ENCODE measurements around the gene OR8B8.
A peak's percentile ranks its signal among the peaks of the same experiment; 100 is the strongest.
"Not testable (repeated sequence)": the region's sequence is repeated elsewhere in the genome, so short reads cannot be mapped to it uniquely, and the experiment has no call there.

OR8B8 gene

GRCh38 chr11:124415356-124415923 is 30.1 kb downstream of the OR8B8 start:
- no peak for DNase-seq (ENCODE audit: low spot score)
- Mint-ChIP-seq H3K4me3 (no peak overlapping the region), H3K27ac (no peak overlapping the region), H3K4me1 (ENCODE audit: low read depth) (no peaks in the 10 kb centered on the region), H3K27me3 (ENCODE audit: low read depth) (peaks cover 5% of the 10 kb centered on the region), H3K9me3 (no peaks in the 10 kb centered on the region), H3K36me3 (ENCODE audit: low read depth) (no peaks in the 10 kb centered on the region)

GRCh38 chr11:124409906-124410305 is 35.6 kb downstream of the OR8B8 start:
- Mint-ChIP-seq H3K27ac (no peak overlapping the region), H3K4me3 (no peak overlapping the region), H3K4me1 (ENCODE audit: low read depth) (no peaks in the 10 kb centered on the region), H3K36me3 (ENCODE audit: low read depth) (no peaks in the 10 kb centered on the region), H3K9me3 (no peaks in the 10 kb centered on the region), H3K27me3 (ENCODE audit: low read depth) (peaks cover 8% of the 10 kb centered on the region)
- no peak for DNase-seq (ENCODE audit: low spot score)

GRCh38 chr11:124405581-124405980 is 39.9 kb downstream of the OR8B8 start:
- Mint-ChIP-seq H3K27ac (no peak overlapping the region), H3K36me3 (ENCODE audit: low read depth) (no peaks in the 10 kb centered on the region), H3K27me3 (ENCODE audit: low read depth) (peaks cover 8% of the 10 kb centered on the region), H3K4me3 (no peak overlapping the region), H3K9me3 (no peaks in the 10 kb centered on the region), H3K4me1 (ENCODE audit: low read depth) (peaks cover 2% of the 10 kb centered on the region)
- no peak for DNase-seq (ENCODE audit: low spot score)

DNA sequence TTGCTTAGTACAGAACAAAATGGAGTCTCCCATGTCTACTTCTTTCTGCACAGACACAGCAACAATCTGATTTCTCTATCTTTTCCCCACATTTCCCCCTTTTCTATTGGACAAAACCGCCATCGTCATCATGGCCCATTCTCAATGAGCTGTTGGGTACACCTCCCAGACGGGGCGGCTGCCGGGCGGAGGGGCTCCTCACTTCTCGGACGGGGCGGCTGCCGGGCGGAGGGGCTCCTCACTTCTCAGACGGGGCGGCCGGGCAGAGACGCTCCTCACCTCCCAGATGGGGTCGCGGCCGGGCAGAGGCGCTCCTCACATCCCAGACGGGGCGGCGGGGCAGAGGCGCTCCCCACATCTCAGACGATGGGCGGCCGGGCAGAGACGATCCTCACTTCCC is 42.3 kb downstream of the OR8B8 start:
- not testable (repeated sequence) for H3K4me3 Mint-ChIP-seq; H3K9me3 Mint-ChIP-seq; H3K27me3 Mint-ChIP-seq (ENCODE audit: low read depth); DNase-seq (ENCODE audit: low spot score); H3K27ac Mint-ChIP-seq; H3K4me1 Mint-ChIP-seq (ENCODE audit: low read depth); H3K36me3 Mint-ChIP-seq (ENCODE audit: low read depth)

GRCh38 chr11:124402326-124402922 is 43.1 kb downstream of the OR8B8 start:
- peaks cover 2% of the 10 kb centered on the region for H3K4me1 Mint-ChIP-seq (ENCODE audit: low read depth)
- no peaks in the 10 kb centered on the region for H3K9me3 Mint-ChIP-seq
- no peaks in the 10 kb centered on the region for H3K27me3 Mint-ChIP-seq (ENCODE audit: low read depth)
- DNase-seq (ENCODE audit: low spot score), result peak; percentile 54
- H3K36me3 Mint-ChIP-seq (ENCODE audit: low read depth), result no peaks in the 10 kb centered on the region
- no peak overlapping the region for H3K4me3 Mint-ChIP-seq
- H3K27ac Mint-ChIP-seq, result no peak overlapping the region

DNA sequence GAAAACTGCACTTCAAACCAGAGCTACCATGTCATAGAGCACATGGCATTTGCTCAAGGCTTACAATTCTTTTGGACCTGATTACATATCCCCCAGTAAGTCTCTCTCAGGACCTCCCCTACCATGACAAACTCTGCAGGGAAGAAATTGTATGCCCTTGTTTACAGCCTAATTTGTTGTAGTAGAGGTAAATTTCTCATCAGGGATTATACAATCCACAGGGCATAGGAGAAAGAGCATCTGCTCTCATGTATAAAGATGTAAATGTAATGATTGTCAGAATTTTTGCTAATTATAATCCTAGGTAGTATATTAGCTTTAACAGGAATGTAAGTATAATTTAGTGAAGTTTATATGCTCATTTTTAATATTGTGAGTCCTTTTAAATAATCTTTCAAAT is 46.6 kb downstream of the OR8B8 start, which contains the start of gene OR8B3:
OR8B3 (minus strand) TSS at position 101 of the 400 bp plus-strand sequence. CDS start 1,673 bp downstream, outside the sequence.
- Mint-ChIP-seq H3K36me3 (ENCODE audit: low read depth) (no peaks in the 10 kb centered on the region), H3K4me3 (no peak within 1 kb of the TSS), H3K4me1 (ENCODE audit: low read depth) (peaks cover 2% of the 10 kb centered on the region), H3K9me3 (no peaks in the 10 kb centered on the region), H3K27ac (no peak within 1 kb of the TSS), H3K27me3 (ENCODE audit: low read depth) (no peaks in the 10 kb centered on the region)
- DNase-seq (ENCODE audit: low spot score), result no peak

- H3K4me1 Mint-ChIP-seq (ENCODE audit: low read depth); H3K9me3 Mint-ChIP-seq; H3K27ac Mint-ChIP-seq; H3K27me3 Mint-ChIP-seq (ENCODE audit: low read depth); H3K36me3 Mint-ChIP-seq (ENCODE audit: low read depth); DNase-seq (ENCODE audit: low spot score); H3K4me3 Mint-ChIP-seq: not testable (repeated sequence)
These were observed 48.6 kb downstream of the OR8B8 start for GRCh38 chr11:124396847-124397246.

DNA sequence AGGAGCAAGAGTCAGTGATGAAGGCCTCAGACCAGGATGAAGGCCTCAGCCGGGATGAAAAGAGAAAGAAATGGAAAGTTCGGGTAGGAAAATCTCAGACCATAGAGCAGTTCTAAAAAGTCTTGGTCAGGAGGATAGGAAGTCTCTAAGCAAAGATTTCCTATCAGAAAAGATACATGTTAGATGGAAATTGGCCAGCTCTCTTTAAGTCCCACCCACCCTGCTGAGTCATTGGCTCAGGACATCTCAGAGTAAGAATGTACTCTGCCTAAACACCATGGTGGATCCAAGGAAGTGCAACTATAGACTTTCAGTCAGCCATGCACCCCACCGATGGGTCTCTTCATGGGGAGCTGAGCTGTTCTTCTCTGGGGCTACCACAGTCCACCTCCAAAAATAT is 51.1 kb downstream of the OR8B8 start:
- no peaks in the 10 kb centered on the region for H3K4me1 Mint-ChIP-seq (ENCODE audit: low read depth)
- H3K27me3 Mint-ChIP-seq (ENCODE audit: low read depth), result peaks cover 2% of the 10 kb centered on the region
- no peaks in the 10 kb centered on the region for H3K36me3 Mint-ChIP-seq (ENCODE audit: low read depth)
- DNase-seq (ENCODE audit: low spot score), result no peak
- H3K4me3 Mint-ChIP-seq, result no peak overlapping the region
- no peaks in the 10 kb centered on the region for H3K9me3 Mint-ChIP-seq
- H3K27ac Mint-ChIP-seq, result no peak overlapping the region
